MM.1S (cell line): Measurements from ENCODE around the gene TMEM117.
A peak's percentile ranks its signal among the peaks of the same experiment; 100 is the strongest.

ENCODE experiments used
- DNase-seq: peaks from one replicate; pipeline ENCODE4 v3.0.0-alpha.2; 2015
- H2AFZ ChIP-seq: fragments of 300-600 bp; sonication (generic); 2 replicates; pipeline ENCODE4 v1.6.0; 2016; ENCODE audit warnings: antibody characterized with exemption, low read length
- H3F3A ChIP-seq: fragments of 300-600 bp; sonication (generic); 2 replicates; pipeline ENCODE4 v1.6.1; 2016; ENCODE audit warnings: mild to moderate bottlenecking, antibody characterized with exemption, low read length, moderate library complexity, mixed read lengths; ENCODE audit not compliant: insufficient read depth
- H3K27ac ChIP-seq: fragments of 300-600 bp; sonication (generic); 2 replicates; pipeline ENCODE4 v1.5.1; 2016; ENCODE audit warnings: mild to moderate bottlenecking, low read length
- H3K27me3 ChIP-seq: fragments of 300-600 bp; sonication (generic); replicated peaks from 2 replicates; pipeline ENCODE4 v1.6.0; 2016; ENCODE audit warnings: low read length; ENCODE audit not compliant: insufficient read depth
- H3K36me3 ChIP-seq: fragments of 300-600 bp; sonication (generic); replicated peaks from 2 replicates; pipeline ENCODE4 v1.6.1; 2016; ENCODE audit warnings: mild to moderate bottlenecking, low read length, mixed read lengths; ENCODE audit not compliant: insufficient read depth
- H3K4me1 ChIP-seq: fragments of 300-600 bp; sonication (generic); 2 replicates; pipeline ENCODE4 v1.6.1; 2016; ENCODE audit warnings: low read length, mixed read lengths
- H3K4me2 ChIP-seq: fragments of 300-600 bp; sonication (generic); 2 replicates; pipeline ENCODE4 v1.6.0; 2016; ENCODE audit warnings: low read depth, low read length
- H3K4me3 ChIP-seq: fragments of 300-600 bp; sonication (generic); 2 replicates; pipeline ENCODE4 v1.5.1; 2016; ENCODE audit warnings: low read length, mixed read lengths
- H3K79me2 ChIP-seq: fragments of 300-600 bp; sonication (generic); 2 replicates; pipeline ENCODE4 v1.6.1; 2016; ENCODE audit warnings: mixed run types, low read length, mixed read lengths
- H3K9ac ChIP-seq: fragments of 300-600 bp; sonication (generic); 2 replicates; pipeline ENCODE4 v1.6.1; 2016; ENCODE audit warnings: low read length, mixed read lengths
- H3K9me2 ChIP-seq: fragments of 300-600 bp; sonication (generic); replicated peaks from 2 replicates; pipeline ENCODE4 v1.6.1; 2016; ENCODE audit warnings: mild to moderate bottlenecking, low read length, mixed read lengths; ENCODE audit not compliant: insufficient read depth
- H3K9me3 ChIP-seq: fragments of 300-600 bp; sonication (generic); replicated peaks from 2 replicates; pipeline ENCODE4 v1.6.1; 2016; ENCODE audit warnings: mild to moderate bottlenecking, low read length, mixed read lengths; ENCODE audit not compliant: insufficient read depth
- H4K20me1 ChIP-seq: fragments of 300-600 bp; sonication (generic); 2 replicates; pipeline ENCODE4 v1.6.1; 2016; ENCODE audit warnings: mild to moderate bottlenecking, low read length, moderate library complexity, mixed read lengths; ENCODE audit not compliant: insufficient read depth
- EZH2 ChIP-seq: fragments of 300-600 bp; sonication (generic); optimal IDR thresholded peaks from 2 replicates; pipeline ENCODE3; 2017; ENCODE audit warnings: low read depth, mild to moderate bottlenecking, antibody characterized with exemption, low read length, mixed read lengths
- EZH2phosphoT487 ChIP-seq: fragments of 300-600 bp; sonication (generic); IDR thresholded peaks from 2 replicates; pipeline ENCODE4 v1.6.1; 2018; ENCODE audit warnings: antibody characterized with exemption, low read length
- TF ChIP-seq, protein P1 (sequence below): fragments of 300-600 bp; sonication (generic); IDR thresholded peaks from 2 replicates; pipeline ENCODE4 v1.5.1; 2016; ENCODE audit warnings: antibody characterized with exemption, low read length, mixed read lengths

The TMEM117 gene

DNA sequence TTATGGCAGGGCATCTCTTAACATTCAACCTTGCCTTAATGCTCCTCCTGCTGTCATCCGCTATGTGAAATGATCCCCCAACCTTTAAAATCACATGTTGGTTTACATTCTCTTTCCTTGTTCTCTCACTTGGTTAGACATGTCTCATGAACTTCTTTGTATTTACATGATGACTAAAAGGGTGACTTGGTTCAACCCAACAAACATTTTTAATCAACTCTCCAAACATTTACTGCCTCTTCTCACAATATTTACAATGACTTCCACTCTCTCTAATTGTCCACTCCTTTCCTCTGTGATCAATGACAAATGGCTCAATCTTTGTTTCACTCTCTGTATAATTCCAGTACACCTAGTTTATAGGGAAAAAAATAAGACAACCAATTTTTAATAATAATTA is 534.1 kb downstream of the TMEM117 start:
- TF ChIP-seq EZH2phosphoT487 (no peak), EZH2 (no peak)
- TF ChIP-seq, protein P1, sequence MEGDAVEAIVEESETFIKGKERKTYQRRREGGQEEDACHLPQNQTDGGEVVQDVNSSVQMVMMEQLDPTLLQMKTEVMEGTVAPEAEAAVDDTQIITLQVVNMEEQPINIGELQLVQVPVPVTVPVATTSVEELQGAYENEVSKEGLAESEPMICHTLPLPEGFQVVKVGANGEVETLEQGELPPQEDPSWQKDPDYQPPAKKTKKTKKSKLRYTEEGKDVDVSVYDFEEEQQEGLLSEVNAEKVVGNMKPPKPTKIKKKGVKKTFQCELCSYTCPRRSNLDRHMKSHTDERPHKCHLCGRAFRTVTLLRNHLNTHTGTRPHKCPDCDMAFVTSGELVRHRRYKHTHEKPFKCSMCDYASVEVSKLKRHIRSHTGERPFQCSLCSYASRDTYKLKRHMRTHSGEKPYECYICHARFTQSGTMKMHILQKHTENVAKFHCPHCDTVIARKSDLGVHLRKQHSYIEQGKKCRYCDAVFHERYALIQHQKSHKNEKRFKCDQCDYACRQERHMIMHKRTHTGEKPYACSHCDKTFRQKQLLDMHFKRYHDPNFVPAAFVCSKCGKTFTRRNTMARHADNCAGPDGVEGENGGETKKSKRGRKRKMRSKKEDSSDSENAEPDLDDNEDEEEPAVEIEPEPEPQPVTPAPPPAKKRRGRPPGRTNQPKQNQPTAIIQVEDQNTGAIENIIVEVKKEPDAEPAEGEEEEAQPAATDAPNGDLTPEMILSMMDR = no peak
- Histone ChIP-seq H3K9me3 (no peaks in the 10 kb centered on the region), H3K4me1 (peaks cover 8% of the 10 kb centered on the region), H3K4me2 (no peak overlapping the region), H3K4me3 (no peak overlapping the region), H3K9ac (no peak overlapping the region), H3K79me2 (no peaks in the 10 kb centered on the region), H3K9me2 (no peaks in the 10 kb centered on the region), H3K27me3 (no peaks in the 10 kb centered on the region), H3F3A (no peaks in the 10 kb centered on the region), H3K27ac (no peak overlapping the region), H2AFZ (no peak overlapping the region), H3K36me3 (no peaks in the 10 kb centered on the region), H4K20me1 (no peaks in the 10 kb centered on the region)
- DNase-seq = no peak

DNA sequence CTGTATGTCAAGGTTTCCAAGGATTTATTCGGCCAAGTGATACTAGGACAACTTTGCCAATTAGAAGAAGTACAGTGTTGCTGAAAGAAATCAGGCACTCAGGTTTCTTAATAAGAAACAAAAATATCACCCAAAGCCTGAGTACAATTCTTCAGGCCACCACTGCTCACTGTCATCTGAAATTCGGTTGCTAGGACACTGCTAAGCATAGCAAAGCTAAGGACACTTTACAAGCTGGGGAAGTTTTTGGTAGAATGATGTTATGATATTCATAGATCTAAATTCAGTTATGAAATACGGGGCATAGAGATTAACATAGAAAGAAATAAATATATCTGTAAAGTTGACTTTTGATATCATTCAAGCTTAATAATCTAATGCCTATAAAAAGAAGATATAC is 535.1 kb downstream of the TMEM117 start:
- DNase-seq = no peak
- Histone ChIP-seq H3K9me3 (no peaks in the 10 kb centered on the region), H3F3A (no peaks in the 10 kb centered on the region), H3K4me1 (peaks cover 17% of the 10 kb centered on the region), H3K9me2 (no peaks in the 10 kb centered on the region), H3K36me3 (no peaks in the 10 kb centered on the region), H3K27me3 (no peaks in the 10 kb centered on the region), H3K27ac (no peak overlapping the region), H3K4me2 (no peak overlapping the region), H4K20me1 (no peaks in the 10 kb centered on the region), H3K4me3 (no peak overlapping the region), H3K79me2 (no peaks in the 10 kb centered on the region), H3K9ac (no peak overlapping the region), H2AFZ (no peak overlapping the region)
- TF ChIP-seq EZH2 = no peak

DNA sequence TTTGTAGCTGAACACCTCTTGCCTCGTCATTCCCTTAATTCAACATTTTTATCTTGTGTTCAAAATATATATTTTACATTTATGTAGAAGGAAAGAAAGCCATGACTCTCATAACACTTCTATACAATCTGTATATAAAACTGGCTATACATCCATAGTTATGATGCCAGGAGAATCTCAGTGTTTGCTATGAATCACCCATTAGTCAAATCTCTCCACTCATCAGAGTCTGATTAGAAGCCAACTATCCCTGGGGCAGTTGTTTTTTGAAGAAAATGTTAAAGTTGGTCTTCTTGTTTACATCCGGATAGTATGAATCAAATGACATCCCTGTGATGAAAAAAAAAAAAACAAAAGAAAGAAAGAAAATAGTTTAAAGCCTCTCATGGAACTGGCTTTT is 536.4 kb downstream of the TMEM117 start:
- Histone ChIP-seq H4K20me1 (no peaks in the 10 kb centered on the region), H3K4me1 (peaks cover 19% of the 10 kb centered on the region), H3K36me3 (no peaks in the 10 kb centered on the region)

DNA sequence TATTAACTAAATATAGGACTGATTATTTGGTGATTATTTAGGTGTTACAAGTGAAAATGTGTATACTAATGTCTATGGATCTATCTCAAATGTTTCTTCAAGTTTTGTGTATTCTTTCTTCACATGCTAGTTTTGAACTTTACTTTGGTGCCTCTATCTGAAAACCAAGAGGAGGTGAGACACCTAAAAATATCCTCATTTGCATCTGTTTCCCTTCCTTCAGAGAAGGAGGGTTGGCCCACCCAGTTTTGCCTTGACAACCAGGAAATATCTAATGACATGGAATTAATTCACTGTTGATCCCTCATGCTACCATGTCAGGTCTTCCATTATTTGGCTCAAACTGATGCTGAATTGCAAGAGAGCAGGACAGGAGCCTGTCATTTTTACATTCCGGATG is 539.8 kb downstream of the TMEM117 start:
- H3K9ac ChIP-seq = no peak overlapping the region
- no peaks in the 10 kb centered on the region for H4K20me1 ChIP-seq
- peak; percentile 25 for DNase-seq
- H3K27ac ChIP-seq = no peak overlapping the region; the same call in 1 of the 2 replicates
- no peaks in the 10 kb centered on the region for H3K9me3 ChIP-seq
- no peaks in the 10 kb centered on the region for H3K9me2 ChIP-seq
- H3K36me3 ChIP-seq = no peaks in the 10 kb centered on the region
- peaks cover 19% of the 10 kb centered on the region for H3K4me1 ChIP-seq
- H3K4me3 ChIP-seq = no peak overlapping the region
- no peak overlapping the region for H2AFZ ChIP-seq
- no peaks in the 10 kb centered on the region for H3F3A ChIP-seq
- no peaks in the 10 kb centered on the region for H3K79me2 ChIP-seq
- H3K4me2 ChIP-seq = peak overlapping the region; percentile 27; the same call in 1 of the 2 replicates
- TF ChIP-seq EZH2phosphoT487 (no peak), EZH2 (no peak)
- TF ChIP-seq, protein P1 = no peak
- H3K27me3 ChIP-seq = no peaks in the 10 kb centered on the region

More for the DNA sequence above, 536.4 kb downstream of the TMEM117 start:
- no peaks in the 10 kb centered on the region for H3K9me3 ChIP-seq
- no peaks in the 10 kb centered on the region for H3K9me2 ChIP-seq
- no peak overlapping the region for H3K4me3 ChIP-seq
- no peak for DNase-seq
- no peak overlapping the region for H3K4me2 ChIP-seq
- H3K9ac ChIP-seq = no peak overlapping the region
- no peak overlapping the region for H3K27ac ChIP-seq
- no peaks in the 10 kb centered on the region for H3F3A ChIP-seq
- no peaks in the 10 kb centered on the region for H3K27me3 ChIP-seq
- H3K79me2 ChIP-seq = no peaks in the 10 kb centered on the region
- no peak overlapping the region for H2AFZ ChIP-seq
- TF ChIP-seq EZH2phosphoT487 (no peak), EZH2 (no peak)
- TF ChIP-seq, protein P1 = no peak
